DMS 273 (cell line): Measurements from ENCODE around the gene CCDC154.

Source experiments
- DNase-seq: peaks from one replicate; lab custom pipeline; 2025; ENCODE audit not compliant: unreplicated experiment; lab: John Stamatoyannopoulos, UW

Gene CCDC154

GRCh38 chr16:1457489-1458245 lies 13.3 kb upstream of the CCDC154 start:
- DNase-seq, result no peak

- no peak for DNase-seq
Observed at GRCh38 chr16:1456951-1457350, 12.6 kb upstream of the CCDC154 start.

- DNase-seq, result no peak
Observed at GRCh38 chr16:1455190-1456171, 11.1 kb upstream of the CCDC154 start.

- no peak for DNase-seq
Observed at GRCh38 chr16:1454561-1454960, 10.2 kb upstream of the CCDC154 start.

GRCh38 chr16:1453316-1453715 lies 9.0 kb upstream of the CCDC154 start:
- DNase-seq, result no peak

GRCh38 chr16:1452530-1452929 lies 8.2 kb upstream of the CCDC154 start:
- DNase-seq, result no peak

GRCh38 chr16:1451702-1452392 lies 7.5 kb upstream of the CCDC154 start:
- DNase-seq, result no peak

- no peak for DNase-seq
Observed at GRCh38 chr16:1450841-1451240, 6.5 kb upstream of the CCDC154 start.

- DNase-seq, result no peak
Observed at GRCh38 chr16:1450218-1450617, 5.9 kb upstream of the CCDC154 start.

GRCh38 chr16:1449201-1449788 lies 4.9 kb upstream of the CCDC154 start:
- no peak for DNase-seq

- no peak for DNase-seq
Observed at GRCh38 chr16:1448536-1449116, 4.3 kb upstream of the CCDC154 start.

- DNase-seq, result no peak
Observed at GRCh38 chr16:1447965-1448364, 3.6 kb upstream of the CCDC154 start.

GRCh38 chr16:1446296-1447080 lies 2.1 kb upstream of the CCDC154 start:
- no peak for DNase-seq

- DNase-seq, result no peak
Observed at GRCh38 chr16:1445518-1446203, 1.3 kb upstream of the CCDC154 start.

- DNase-seq, result no peak
Observed at GRCh38 chr16:1444730-1445517, 568 bp upstream of the CCDC154 start.

GRCh38 chr16:1443403-1443973 lies 868 bp downstream of the CCDC154 start:
- peak; percentile 57 for DNase-seq

- DNase-seq, result no peak
Observed at GRCh38 chr16:1442697-1443096, 1.7 kb downstream of the CCDC154 start.

GRCh38 chr16:1441391-1441829 lies 2.9 kb downstream of the CCDC154 start:
- no peak for DNase-seq
